Measurements from ENCODE around the gene SLC12A9. TPM values are rescaled to one million over a fixed set of nuclear protein-coding genes. Genes with fewer than 3 reads are reported as not detected.
"Not testable (repeated sequence)": the region's sequence is repeated elsewhere in the genome, so short reads cannot be mapped to it uniquely, and the experiment has no call there.

The SLC12A9 gene
- total RNA-seq, 1 donor from 2014 or later: 37.1 TPM

DNA sequence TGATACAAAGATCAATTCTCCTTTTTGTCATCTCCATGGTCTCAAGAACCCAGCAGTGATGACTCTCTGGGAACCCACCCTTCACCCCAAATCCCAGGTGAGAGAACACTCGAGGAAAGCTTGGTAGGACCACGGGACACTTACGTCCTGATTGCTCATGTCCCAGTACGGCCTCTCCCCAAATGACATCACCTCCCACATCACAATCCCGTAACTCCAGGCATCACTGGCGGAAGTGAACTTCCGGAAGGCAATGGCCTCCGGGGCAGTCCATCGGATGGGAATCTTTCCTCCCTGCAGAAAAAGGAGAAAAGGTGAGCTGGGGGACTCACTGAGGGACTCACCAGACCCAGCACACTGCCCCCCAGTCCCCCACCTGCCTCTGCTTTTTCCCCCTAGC, 46.2 kb upstream of the SLC12A9 start:
- H3K9me3 Mint-ChIP-seq: no peaks in the 10 kb centered on the region
- H3K36me3 Mint-ChIP-seq: peaks cover 23% of the 10 kb centered on the region
- TF ChIP-seq, protein P1, sequence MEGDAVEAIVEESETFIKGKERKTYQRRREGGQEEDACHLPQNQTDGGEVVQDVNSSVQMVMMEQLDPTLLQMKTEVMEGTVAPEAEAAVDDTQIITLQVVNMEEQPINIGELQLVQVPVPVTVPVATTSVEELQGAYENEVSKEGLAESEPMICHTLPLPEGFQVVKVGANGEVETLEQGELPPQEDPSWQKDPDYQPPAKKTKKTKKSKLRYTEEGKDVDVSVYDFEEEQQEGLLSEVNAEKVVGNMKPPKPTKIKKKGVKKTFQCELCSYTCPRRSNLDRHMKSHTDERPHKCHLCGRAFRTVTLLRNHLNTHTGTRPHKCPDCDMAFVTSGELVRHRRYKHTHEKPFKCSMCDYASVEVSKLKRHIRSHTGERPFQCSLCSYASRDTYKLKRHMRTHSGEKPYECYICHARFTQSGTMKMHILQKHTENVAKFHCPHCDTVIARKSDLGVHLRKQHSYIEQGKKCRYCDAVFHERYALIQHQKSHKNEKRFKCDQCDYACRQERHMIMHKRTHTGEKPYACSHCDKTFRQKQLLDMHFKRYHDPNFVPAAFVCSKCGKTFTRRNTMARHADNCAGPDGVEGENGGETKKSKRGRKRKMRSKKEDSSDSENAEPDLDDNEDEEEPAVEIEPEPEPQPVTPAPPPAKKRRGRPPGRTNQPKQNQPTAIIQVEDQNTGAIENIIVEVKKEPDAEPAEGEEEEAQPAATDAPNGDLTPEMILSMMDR (conservative IDR thresholded peaks at IDR 0.05): no peak
- no peaks in the 10 kb centered on the region for H3K27me3 Mint-ChIP-seq
- no peak overlapping the region for H3K27ac Mint-ChIP-seq
- H3K4me3 Mint-ChIP-seq: no peak overlapping the region
- no peak for DNase-seq (ENCODE audit: extremely low spot score, unreplicated experiment)
- H3K4me1 Mint-ChIP-seq (ENCODE audit: unreplicated experiment): peaks cover 11% of the 10 kb centered on the region

- H3K27me3 Mint-ChIP-seq; H3K4me3 Mint-ChIP-seq; DNase-seq (ENCODE audit: extremely low spot score, unreplicated experiment); H3K27ac Mint-ChIP-seq; H3K9me3 Mint-ChIP-seq: not testable (repeated sequence)
- Mint-ChIP-seq H3K4me1 (ENCODE audit: unreplicated experiment) (peaks cover 11% of the 10 kb centered on the region), H3K36me3 (peaks cover 23% of the 10 kb centered on the region)
These were observed 45.6 kb upstream of the SLC12A9 start for GRCh38 chr7:100806883-100807282.

DNA sequence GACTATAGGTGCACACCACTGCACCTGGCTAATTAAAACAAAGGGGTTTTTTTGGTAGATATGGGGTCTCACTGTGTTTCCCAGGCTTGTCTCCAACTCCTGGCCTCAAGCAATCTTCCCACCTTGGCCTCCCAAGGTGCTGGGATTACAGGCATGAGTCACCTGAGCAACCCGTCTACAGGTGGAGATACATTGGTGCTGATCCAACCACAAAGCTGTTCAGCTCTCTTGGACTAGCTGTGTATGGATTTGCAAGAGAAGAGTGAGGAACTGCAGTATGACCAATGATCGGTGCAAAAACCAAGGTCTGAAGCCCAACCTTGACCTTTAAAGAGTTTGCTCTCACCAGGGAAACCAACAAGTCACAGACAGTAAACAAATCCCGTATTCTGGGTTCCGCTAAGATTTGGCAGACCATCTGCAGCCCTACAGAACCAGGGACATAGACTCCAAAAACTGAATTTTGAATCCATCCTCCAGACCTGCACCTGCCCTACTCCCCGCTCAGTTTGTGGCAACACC, 44.1 kb upstream of the SLC12A9 start:
- Mint-ChIP-seq H3K36me3 (peaks cover 23% of the 10 kb centered on the region), H3K4me3 (no peak overlapping the region), H3K27ac (peak overlapping the region; percentile 9), H3K9me3 (no peaks in the 10 kb centered on the region), H3K27me3 (no peaks in the 10 kb centered on the region), H3K4me1 (ENCODE audit: unreplicated experiment) (peaks cover 5% of the 10 kb centered on the region)
- no peak for DNase-seq (ENCODE audit: extremely low spot score, unreplicated experiment)
- TF ChIP-seq, protein P1 (conservative IDR thresholded peaks at IDR 0.05): no peak

DNA sequence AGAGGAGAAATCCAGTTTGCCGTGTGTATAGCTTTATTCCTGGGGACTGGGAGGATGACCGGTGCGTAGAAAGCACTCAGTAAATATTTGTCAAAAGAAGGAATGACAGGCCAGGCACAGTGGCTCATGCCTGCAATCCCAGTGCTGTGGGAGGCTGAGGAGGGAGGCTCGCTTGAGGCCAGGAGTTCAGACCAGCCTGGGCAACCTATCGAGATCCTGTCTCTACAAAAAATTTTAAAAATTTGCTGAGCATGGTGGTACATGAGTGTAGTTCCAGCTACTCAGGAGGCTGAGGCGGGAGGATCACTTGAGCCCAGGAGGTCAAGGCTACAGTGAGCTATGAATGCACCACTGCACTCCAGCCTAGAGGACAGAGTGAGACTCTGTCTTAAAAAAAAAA, 41.0 kb upstream of the SLC12A9 start:
- no peak overlapping the region for H3K4me3 Mint-ChIP-seq
- H3K36me3 Mint-ChIP-seq: peaks cover 21% of the 10 kb centered on the region
- no peak for DNase-seq (ENCODE audit: extremely low spot score, unreplicated experiment)
- H3K27me3 Mint-ChIP-seq: no peaks in the 10 kb centered on the region
- H3K4me1 Mint-ChIP-seq (ENCODE audit: unreplicated experiment): no peaks in the 10 kb centered on the region
- H3K27ac Mint-ChIP-seq: no peak overlapping the region
- no peaks in the 10 kb centered on the region for H3K9me3 Mint-ChIP-seq
- TF ChIP-seq, protein P1 (conservative IDR thresholded peaks at IDR 0.05): no peak

GRCh38 chr7:100812729-100813128, 39.8 kb upstream of the SLC12A9 start:
- TF ChIP-seq, protein P1 (conservative IDR thresholded peaks at IDR 0.05): no peak
- H3K27ac Mint-ChIP-seq: no peak overlapping the region
- peaks cover 23% of the 10 kb centered on the region for H3K36me3 Mint-ChIP-seq

DNA sequence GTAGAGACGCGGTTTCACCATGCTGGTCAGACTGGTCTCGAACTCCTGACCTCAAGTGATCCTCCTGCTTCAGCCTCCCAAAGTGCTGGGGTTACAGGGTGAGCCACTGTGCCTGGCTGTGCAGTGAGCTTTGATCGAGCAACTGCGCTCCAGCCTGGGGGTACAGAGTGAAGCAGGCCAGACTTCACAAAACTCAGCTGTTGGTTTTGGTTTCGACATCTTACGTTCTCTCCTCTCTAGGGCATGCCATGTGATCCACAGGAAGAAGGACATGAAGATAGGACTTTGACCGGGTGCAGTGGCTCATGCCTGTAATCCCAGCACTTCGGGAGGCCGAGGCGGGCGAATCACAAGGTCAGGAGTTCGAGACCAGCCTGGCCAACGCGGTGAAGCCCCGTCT, 36.0 kb upstream of the SLC12A9 start:
- H3K27ac Mint-ChIP-seq; H3K4me1 Mint-ChIP-seq (ENCODE audit: unreplicated experiment); H3K27me3 Mint-ChIP-seq; DNase-seq (ENCODE audit: extremely low spot score, unreplicated experiment); H3K9me3 Mint-ChIP-seq; H3K4me3 Mint-ChIP-seq: not testable (repeated sequence)
- H3K36me3 Mint-ChIP-seq: peaks cover 26% of the 10 kb centered on the region

More at GRCh38 chr7:100812729-100813128, 39.8 kb upstream of the SLC12A9 start:
- Mint-ChIP-seq H3K4me3 (no peak overlapping the region), H3K9me3 (no peaks in the 10 kb centered on the region), H3K27me3 (no peaks in the 10 kb centered on the region), H3K4me1 (ENCODE audit: unreplicated experiment) (no peaks in the 10 kb centered on the region)
- DNase-seq (ENCODE audit: extremely low spot score, unreplicated experiment): no peak

DNA sequence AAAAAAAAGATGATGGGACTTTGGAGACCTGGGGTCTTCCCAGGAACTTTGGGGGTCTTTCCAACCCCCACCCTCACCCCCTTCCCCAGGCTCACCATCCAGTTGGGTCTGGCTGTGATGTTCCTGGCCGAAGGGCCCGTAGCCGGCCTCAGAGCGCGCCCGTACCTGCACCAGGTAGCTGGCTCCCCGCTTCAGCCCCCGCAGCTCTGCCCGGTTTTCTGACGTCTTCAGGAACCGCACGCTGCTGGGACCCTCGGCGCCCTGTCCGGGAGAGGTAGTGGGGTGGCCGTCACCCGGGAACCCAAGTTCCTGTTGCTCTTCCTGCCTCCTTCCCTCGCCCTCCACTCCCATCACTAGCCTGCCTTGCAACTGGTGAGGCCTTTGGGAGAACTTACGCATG, 35.4 kb upstream of the SLC12A9 start:
- Mint-ChIP-seq H3K36me3 (peaks cover 26% of the 10 kb centered on the region), H3K27ac (no peak overlapping the region), H3K4me3 (no peak overlapping the region), H3K4me1 (ENCODE audit: unreplicated experiment) (no peaks in the 10 kb centered on the region), H3K9me3 (no peaks in the 10 kb centered on the region), H3K27me3 (no peaks in the 10 kb centered on the region)
- TF ChIP-seq, protein P1 (conservative IDR thresholded peaks at IDR 0.05): no peak
- DNase-seq (ENCODE audit: extremely low spot score, unreplicated experiment): no peak

Data from type B pancreatic cell (in vitro differentiated cells).